GM06990 (cell line): ENCODE data around the gene THOC7.

Experiments
- DNase-seq: peaks from one replicate; pipeline ENCODE4 v3.0.0-alpha.2; 2011; ENCODE audit not compliant: insufficient read length; ENCODE audit errors: extremely low read depth
- H3K27me3 ChIP-seq: replicated peaks from 2 replicates; pipeline ENCODE4 v1.6.0; 2011; ENCODE audit warnings: low read length; ENCODE audit not compliant: control insufficient read depth, insufficient read depth
- H3K36me3 ChIP-seq: 2 replicates; pipeline ENCODE4 v1.5.1; 2011; ENCODE audit warnings: low read length; ENCODE audit not compliant: control insufficient read depth, insufficient read depth
- H3K4me3 ChIP-seq: replicated peaks from 2 replicates; pipeline ENCODE4 v1.5.1; 2011; ENCODE audit warnings: low read depth, mild to moderate bottlenecking, control low read depth, low read length
- TF ChIP-seq, protein P1 (sequence below): IDR thresholded peaks from 2 replicates; pipeline ENCODE4 v1.5.1; 2011; ENCODE audit warnings: low read length, control low read depth, mild to moderate bottlenecking, inconsistent platforms; ENCODE audit not compliant: insufficient read depth, poor library complexity, severe bottlenecking

The THOC7 gene

DNA sequence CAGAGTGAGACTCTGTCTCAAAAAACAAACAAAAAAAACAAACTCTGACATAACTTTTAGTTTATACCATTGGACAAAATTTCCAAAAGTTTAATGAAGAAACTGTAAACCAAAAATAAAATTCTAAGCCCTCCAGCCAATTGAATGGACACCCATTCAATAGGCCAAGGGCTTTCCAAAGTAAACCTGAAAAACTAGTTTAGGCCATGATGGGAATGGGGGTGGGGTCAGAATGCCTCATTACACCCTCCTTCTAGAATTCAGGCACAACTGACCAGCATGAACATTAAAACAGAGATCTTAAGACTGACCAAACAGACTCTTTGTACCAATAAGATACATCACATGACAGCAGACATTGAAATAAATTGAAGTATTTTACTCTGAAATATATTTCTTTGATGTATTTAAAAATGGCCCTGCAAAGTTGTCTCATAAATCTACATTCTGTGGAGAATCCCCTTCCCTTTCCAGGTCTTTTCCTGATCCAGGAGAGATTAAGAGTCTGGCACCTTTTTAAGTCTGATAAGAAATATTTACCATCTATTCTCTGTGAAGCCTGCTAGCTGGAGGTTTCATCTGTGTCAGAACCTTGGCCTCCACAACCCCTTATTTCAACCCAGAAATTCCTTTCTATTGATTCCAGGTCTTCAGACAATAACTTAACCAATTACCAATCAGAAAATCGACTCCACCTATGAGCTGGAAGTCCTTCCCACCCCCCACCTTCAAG is 15.7 kb downstream of the THOC7 start:
- DNase-seq: no peak

DNA sequence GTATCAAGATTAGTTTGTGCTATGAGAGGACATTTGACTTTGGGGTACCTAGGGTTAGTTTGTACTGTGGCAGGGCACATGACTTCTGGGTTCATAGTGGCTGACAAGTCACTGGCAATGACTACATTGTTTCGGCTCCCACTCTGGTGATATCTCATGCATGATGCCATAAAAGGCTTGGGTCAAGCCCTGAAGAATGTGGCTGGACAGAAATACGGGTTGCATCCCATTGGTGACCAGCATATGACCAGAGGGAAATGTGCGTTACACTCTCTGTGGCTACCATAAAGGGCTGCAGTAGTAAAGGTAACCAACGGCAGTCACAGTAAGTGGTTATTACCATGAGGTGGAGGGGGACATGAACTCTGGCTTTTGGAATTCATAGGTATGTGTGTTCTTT is 18.4 kb downstream of the THOC7 start:
- Histone ChIP-seq H3K4me3 (no peak overlapping the region), H3K27me3 (no peaks in the 10 kb centered on the region), H3K36me3 (no peaks in the 10 kb centered on the region)
- no peak for DNase-seq
- TF ChIP-seq, protein P1, sequence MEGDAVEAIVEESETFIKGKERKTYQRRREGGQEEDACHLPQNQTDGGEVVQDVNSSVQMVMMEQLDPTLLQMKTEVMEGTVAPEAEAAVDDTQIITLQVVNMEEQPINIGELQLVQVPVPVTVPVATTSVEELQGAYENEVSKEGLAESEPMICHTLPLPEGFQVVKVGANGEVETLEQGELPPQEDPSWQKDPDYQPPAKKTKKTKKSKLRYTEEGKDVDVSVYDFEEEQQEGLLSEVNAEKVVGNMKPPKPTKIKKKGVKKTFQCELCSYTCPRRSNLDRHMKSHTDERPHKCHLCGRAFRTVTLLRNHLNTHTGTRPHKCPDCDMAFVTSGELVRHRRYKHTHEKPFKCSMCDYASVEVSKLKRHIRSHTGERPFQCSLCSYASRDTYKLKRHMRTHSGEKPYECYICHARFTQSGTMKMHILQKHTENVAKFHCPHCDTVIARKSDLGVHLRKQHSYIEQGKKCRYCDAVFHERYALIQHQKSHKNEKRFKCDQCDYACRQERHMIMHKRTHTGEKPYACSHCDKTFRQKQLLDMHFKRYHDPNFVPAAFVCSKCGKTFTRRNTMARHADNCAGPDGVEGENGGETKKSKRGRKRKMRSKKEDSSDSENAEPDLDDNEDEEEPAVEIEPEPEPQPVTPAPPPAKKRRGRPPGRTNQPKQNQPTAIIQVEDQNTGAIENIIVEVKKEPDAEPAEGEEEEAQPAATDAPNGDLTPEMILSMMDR: no peak

More for the DNA sequence above, 15.7 kb downstream of the THOC7 start:
- H3K36me3 ChIP-seq: no peaks in the 10 kb centered on the region
- TF ChIP-seq, protein P1: no peak
- H3K4me3 ChIP-seq: no peak overlapping the region
- no peaks in the 10 kb centered on the region for H3K27me3 ChIP-seq

DNA sequence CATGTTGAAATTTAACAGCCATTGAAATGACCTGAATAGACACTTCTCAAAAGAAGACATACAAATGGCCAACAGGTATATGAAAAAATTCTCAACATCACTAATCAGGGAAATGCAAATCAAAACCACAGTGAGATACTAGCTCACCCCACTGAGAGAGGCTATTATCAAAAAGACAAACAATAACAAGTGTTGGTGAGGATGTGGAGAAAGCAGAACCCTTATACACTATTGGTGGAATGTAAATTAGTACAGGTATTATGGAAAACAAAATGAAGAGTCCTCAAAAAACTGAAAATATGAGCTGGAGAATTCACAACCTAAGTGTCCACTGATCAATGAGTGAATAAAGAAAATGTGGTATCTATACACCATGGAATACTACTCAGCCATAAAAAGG is 21.5 kb downstream of the THOC7 start:
- no peaks in the 10 kb centered on the region for H3K27me3 ChIP-seq
- no peak overlapping the region for H3K4me3 ChIP-seq
- H3K36me3 ChIP-seq: no peaks in the 10 kb centered on the region
- TF ChIP-seq, protein P1: no peak
- DNase-seq: no peak

DNA sequence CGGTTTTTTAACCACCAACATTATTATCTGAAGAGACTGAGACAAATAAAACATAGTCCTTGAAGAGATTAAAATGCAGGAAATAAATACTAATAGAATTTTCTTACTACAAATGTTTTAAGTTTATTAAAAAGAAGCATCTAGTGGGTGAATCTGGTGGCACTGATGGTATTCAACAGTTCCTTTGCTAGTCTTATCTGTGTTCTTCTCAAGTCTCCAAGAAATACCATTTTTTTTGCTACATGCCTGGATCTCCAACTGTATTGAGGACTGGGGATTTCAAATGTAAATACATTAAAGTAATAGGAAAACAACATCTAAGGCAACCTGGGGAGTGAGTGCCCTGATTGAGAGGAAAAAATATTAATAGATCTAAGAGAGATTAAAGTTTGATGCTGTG is 21.9 kb downstream of the THOC7 start:
- TF ChIP-seq, protein P1: no peak
- Histone ChIP-seq H3K4me3 (no peak overlapping the region), H3K36me3 (no peaks in the 10 kb centered on the region), H3K27me3 (no peaks in the 10 kb centered on the region)
- DNase-seq: no peak

DNA sequence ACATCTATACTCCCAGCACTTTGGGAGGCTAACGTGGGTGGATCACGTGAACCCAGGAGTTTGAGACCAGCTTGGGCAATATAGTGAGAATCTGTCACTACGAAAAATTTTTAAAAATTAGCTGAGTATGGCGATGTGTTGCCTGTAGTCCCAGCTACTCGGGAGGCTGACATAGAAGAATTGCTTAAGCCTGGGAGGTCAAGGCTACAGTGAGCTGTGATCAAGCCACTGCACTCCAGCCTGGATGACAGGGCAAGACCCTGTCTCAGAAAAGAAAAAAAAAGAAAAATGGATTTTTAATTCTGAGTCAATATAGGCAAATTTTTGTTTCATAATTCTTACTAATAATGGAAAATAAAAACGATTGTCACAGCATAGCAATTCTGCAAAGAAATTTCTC is 31.2 kb downstream of the THOC7 start:
- Histone ChIP-seq H3K27me3 (no peaks in the 10 kb centered on the region), H3K4me3 (no peak overlapping the region), H3K36me3 (peaks cover 3% of the 10 kb centered on the region)
- TF ChIP-seq, protein P1: no peak
- no peak for DNase-seq

DNA sequence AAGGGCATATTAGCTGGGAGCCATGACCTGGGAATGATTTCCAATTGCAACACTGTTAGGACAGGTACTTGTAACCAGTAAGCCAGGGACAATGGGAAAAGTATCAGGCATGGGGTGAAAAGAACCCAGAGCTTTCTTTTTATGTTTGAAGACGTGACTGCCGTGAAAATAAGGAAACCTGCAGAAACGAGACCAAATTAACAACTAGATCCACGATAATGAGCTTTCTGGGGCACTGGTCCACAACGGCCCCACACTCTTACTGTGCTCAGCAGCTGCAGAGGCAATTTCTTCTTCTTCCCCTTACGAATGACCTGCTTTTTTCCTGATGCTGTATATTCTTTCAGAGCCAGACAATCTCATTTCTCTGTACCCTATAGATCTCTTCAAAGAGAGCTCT is 33.1 kb downstream of the THOC7 start:
- no peak overlapping the region for H3K4me3 ChIP-seq
- peaks cover 3% of the 10 kb centered on the region for H3K36me3 ChIP-seq
- no peaks in the 10 kb centered on the region for H3K27me3 ChIP-seq
- TF ChIP-seq, protein P1: no peak
- DNase-seq: no peak
